NCI-H2196 (cell line): ENCODE results near the gene BDNF.
"Not testable (repeated sequence)": the region's sequence is repeated elsewhere in the genome, so short reads cannot be mapped to it uniquely, and the experiment has no call there.

Source experiments
- DNase-seq: peaks from one replicate; lab custom pipeline; 2025; ENCODE audit not compliant: unreplicated experiment; lab: John Stamatoyannopoulos, UW

Gene BDNF

GRCh38 chr11:27700351-27701301 lies at the start of gene BDNF:
TSS of gene BDNF (minus strand) at chr11:27700455. CDS start at chr11:27658564, 41,891 bp downstream.
- no peak for DNase-seq

DNA sequence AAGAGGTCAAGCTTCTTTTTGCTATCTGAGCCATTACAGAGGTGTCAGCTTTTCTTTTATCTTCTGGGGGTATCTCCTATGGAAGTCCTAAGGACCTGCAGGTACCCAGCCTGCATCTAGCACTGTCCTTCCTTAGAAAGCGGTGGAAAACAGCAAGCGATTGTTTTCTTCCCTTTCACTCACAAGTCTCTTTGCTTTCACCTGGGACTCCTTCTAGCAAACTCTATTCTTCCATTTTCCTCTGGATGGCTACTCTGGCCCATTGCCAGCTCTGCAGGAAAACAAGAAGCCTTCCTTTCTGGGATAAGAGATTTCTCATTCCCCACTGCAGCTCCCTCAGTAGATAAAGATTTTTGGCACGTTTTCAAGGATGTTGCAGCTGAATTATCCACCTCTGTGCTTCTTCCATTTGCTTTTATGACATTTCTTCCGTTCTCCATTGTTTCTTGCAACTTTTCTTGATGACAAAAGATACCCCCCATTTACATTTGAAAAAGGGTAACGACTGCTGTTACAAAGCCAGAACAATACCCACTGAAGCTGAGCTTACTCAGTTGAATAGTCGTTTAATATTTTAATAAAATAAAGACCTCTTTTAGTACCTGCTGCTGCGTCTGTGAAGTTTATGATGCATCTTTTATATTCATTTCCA lies 40.2 kb upstream of the BDNF start:
- DNase-seq, result no peak

DNA sequence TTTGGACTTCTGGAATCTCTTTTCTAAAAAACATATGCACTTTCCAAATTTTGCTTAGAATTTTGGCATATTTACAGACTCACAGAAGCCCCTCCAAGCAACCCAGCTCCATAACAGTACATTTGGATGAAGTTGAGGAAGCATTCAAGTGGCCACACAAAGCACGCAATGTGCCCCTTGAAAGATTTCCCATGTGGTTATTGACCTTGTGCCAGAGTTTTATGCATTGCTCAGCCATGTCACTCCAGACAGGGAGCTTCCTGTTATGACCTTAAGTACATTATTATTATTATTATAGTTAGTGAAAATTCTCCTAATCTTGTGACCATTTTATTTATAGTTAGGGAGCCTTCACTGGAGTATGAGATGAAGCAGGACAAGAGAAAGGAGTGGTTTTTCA lies 35.0 kb upstream of the BDNF start:
- no peak for DNase-seq

- DNase-seq, result not testable (repeated sequence)
Observed at GRCh38 chr11:27731803-27732202, 31.5 kb upstream of the BDNF start.

GRCh38 chr11:27726981-27727380 lies 26.7 kb upstream of the BDNF start:
- no peak for DNase-seq

GRCh38 chr11:27723687-27724086 lies 23.4 kb upstream of the BDNF start:
- DNase-seq, result no peak

GRCh38 chr11:27722953-27723344 lies 22.7 kb upstream of the BDNF start:
- DNase-seq, result no peak

DNA sequence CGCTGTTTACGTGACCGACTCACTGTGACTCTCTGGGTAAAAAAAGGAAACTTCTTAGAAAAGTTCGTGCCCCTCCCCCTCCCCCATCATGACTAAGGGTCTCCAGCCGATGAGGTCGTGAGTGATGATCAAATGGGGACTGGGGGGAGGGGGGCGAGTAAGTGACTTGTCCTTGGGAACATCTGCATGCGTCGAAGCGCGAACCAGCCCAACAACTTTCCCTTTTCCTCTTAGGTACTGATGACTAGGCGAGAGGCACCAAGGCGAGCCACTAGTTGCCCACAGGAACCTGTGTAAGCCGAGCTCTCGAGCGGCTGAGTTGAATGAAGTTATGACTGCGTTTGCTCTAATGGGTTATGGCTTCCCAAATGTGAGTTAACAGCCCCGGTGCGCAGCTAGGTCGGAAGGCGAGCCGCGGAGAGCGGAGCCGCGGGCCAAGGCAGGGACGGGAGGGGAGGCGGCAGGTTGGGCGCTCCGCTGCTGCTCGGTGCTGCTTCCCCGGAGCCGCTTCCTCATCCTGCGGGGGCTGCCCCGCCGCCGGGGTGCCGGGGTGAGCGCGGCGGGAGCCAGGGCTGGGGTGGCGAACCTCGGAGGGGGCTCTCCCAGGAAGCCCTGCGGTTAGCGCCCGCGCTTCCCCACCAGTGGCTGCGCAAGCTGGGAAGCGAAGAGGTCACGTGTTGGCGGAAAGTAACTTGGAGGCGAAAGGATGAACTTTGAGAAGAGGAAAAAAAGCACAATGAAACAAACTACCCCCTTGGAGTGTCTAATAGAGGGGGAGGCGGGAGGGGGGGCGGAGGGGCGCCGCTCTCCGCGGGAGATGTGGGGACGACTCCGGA lies 22.1 kb upstream of the BDNF start:
- no peak for DNase-seq

- DNase-seq, result no peak
Observed at GRCh38 chr11:27721264-27722116, 21.2 kb upstream of the BDNF start.

GRCh38 chr11:27720277-27720830 lies 20.1 kb upstream of the BDNF start:
- no peak for DNase-seq

DNA sequence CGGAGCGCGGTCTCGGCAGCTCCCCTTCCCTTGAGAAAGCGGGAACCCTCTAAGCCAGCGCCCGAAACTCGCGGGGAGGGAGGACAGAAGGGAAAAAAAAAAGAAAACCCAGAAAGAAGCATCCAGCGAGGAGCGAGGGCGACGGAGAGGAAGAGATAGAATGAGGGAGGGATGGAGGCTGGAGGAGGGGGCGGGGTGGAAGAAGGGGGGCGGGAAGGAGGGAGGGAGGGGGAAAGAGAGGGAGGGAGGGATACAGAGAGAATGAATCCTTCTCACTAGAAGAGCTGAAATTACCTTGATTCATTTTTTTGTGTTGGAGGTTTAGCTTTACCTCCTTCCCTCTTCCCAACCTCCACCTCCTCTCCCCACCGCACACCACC lies 19.3 kb upstream of the BDNF start:
- DNase-seq, result no peak

GRCh38 chr11:27718863-27719545 lies 18.7 kb upstream of the BDNF start:
- no peak for DNase-seq

- peak; percentile 31 for DNase-seq
Observed at GRCh38 chr11:27718346-27718862, 18.1 kb upstream of the BDNF start.

DNA sequence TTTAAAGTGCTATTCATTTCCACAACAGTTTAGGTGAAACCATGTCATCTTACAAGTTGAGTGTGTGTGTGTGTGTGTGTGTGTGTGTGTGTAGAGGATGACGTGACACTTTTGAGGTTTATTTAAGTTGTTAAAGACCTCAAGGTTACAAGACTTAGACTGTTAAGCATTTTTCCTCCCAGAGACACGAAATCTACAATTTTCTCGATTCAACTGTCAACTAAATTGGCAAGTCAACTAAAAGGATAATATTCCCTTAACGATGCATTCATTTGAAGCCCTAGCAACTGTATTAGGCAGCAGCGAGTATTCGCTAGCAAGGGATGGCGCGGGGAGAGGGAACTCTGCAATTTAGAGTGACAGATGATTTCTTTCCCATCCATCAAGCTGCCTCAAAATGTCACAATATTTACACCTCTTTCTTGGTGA lies 17.6 kb upstream of the BDNF start:
- DNase-seq, result no peak

DNA sequence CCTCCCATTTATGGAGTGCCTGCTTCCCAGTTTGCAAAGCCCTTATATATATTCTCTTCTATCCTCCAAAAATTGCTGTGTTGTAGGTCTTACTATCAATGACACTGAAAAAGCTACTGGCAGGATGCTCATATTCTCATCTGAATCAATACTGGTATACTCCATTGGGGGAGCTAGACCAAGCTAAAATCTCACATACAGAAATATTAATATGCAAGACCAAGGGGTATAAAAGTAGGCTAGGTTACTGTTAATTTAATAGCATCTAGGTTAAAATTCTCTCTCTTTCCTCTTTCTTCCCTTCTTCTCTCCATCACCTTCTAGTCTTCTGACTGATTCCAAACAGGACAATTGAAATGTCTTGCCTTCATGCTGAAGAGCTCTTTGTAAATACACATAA lies 17.1 kb upstream of the BDNF start:
- no peak for DNase-seq

DNA sequence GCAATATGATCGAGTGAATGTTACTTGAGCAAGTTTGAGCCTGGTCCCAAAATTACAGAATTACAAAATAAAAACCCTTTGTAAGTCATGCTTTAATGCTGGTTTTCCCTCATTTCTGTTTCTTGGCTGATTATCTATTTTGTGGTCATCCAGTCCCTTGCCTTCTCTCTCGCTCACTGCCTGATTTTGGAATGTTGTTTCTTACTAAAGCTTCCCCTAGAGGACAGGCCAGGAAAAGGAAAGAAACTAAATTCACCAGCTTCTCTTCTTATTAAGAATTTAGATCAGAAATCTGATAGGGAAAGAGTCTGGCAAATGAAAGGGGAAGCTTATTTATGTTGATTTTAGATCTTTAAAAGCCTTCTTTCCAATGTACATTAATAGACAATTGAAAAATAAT lies 16.6 kb upstream of the BDNF start:
- DNase-seq, result no peak

DNA sequence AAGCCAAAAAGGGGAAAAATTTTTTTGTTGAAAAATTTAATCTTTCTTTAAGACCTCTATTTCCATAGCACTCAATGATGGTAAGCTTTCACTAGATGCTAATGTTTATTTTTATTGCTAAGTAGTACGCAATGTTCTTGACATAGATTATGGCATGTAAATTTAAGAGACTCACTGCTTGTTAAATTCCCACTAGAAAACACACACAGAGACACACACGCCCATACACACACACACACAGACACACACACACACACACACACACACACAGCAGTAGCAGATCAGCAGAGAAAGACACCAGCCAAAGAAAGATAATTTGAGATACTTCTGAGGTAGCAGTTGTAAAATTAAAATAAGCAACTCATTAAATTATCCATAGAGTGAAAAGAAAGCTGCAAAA lies 16.0 kb upstream of the BDNF start:
- no peak for DNase-seq

DNA sequence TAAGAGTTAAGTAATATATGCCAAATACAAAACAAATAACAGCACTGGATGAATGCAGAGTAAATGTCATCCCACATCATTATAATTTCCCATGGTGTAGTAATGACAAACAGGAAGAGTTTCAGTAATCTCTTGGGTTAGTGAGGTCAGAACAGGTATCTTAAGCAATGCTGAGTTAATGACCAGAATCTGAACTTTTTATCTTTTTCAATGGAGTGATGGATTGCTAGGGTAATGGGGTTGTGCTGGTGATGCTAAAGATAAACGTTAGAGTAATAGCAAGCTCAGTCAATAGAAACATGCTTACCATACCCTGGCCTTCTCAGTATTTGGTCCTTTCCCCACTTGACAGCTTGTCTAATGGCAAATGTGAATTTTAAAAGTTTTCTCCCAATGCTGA lies 11.5 kb upstream of the BDNF start:
- no peak for DNase-seq

DNA sequence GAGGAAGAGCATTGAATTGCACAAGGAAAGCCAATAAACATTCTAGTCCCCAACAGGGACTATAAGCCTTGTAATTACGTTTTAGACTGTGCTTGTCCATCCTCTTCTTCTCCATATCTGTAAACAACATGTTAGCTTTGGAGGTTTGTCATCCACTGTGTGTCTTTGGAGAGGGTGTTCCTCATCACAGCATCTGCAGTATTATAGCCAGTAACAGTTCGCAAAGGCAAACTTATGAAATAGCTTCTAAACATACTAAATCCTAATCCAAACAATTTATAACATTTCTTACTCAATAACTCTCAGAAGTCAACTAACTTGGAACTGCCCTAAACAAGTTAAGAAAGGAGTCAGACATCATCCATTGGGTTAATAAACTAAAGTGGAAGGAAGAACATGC lies 10.3 kb upstream of the BDNF start:
- DNase-seq, result no peak
